GM19463 (cell line): ENCODE data around the gene RER1.

Experiments used
- ATAC-seq: cut with Tn5 transposase; IDR thresholded peaks from one replicate; pipeline ENCODE4 v1.9.1; 2021; ENCODE audit warnings: mild to moderate bottlenecking, moderate library complexity; ENCODE audit not compliant: unreplicated experiment

RER1 gene

GRCh38 chr1:2405588-2406295 is 14.1 kb downstream of the RER1 start:
- no peak for ATAC-seq

- no peak for ATAC-seq
Observed at GRCh38 chr1:2406451-2407041, 14.9 kb downstream of the RER1 start.

- no peak for ATAC-seq
Observed at GRCh38 chr1:2407166-2407990, 15.7 kb downstream of the RER1 start.

GRCh38 chr1:2407991-2408275 is 16.3 kb downstream of the RER1 start:
- ATAC-seq = no peak

- no peak for ATAC-seq
Observed at GRCh38 chr1:2408456-2408855, 16.8 kb downstream of the RER1 start.

- no peak for ATAC-seq
Observed at GRCh38 chr1:2408859-2409276, 17.2 kb downstream of the RER1 start.

GRCh38 chr1:2409745-2410144 is 18.1 kb downstream of the RER1 start:
- ATAC-seq = no peak

- peak; percentile 18 for ATAC-seq
Observed at GRCh38 chr1:2411801-2412394, 20.3 kb downstream of the RER1 start.

GRCh38 chr1:2412395-2412772 is 20.7 kb downstream of the RER1 start, which contains the start of gene PEX10:
Gene PEX10 (minus strand): TSS chr1:2412564. CDS start chr1:2412502, 62 bp downstream.
- ATAC-seq = peak; percentile 81

- peak; percentile 19 for ATAC-seq
Observed at GRCh38 chr1:2412773-2413494, 21.3 kb downstream of the RER1 start.

GRCh38 chr1:2413495-2414296 is 22.1 kb downstream of the RER1 start:
- no peak for ATAC-seq

GRCh38 chr1:2414297-2414958 is 22.8 kb downstream of the RER1 start:
- ATAC-seq = no peak

- ATAC-seq = no peak
Observed at GRCh38 chr1:2415337-2415736, 23.7 kb downstream of the RER1 start.

- no peak for ATAC-seq
Observed at GRCh38 chr1:2415801-2416208, 24.2 kb downstream of the RER1 start.

- no peak for ATAC-seq
Observed at GRCh38 chr1:2416403-2416802, 24.8 kb downstream of the RER1 start.

GRCh38 chr1:2417083-2417832 is 25.6 kb downstream of the RER1 start:
- ATAC-seq = no peak

- no peak for ATAC-seq
Observed at GRCh38 chr1:2417833-2418225, 26.2 kb downstream of the RER1 start.

GRCh38 chr1:2418791-2419320 is 27.2 kb downstream of the RER1 start:
- ATAC-seq = no peak

- ATAC-seq = no peak
Observed at GRCh38 chr1:2419416-2419815, 27.8 kb downstream of the RER1 start.
